ENCODE measurements around the gene SCMH1. TPM values are rescaled to one million over a fixed set of nuclear protein-coding genes. Genes with fewer than 3 reads are reported as not detected.

Gene SCMH1
- total RNA-seq, 1 experiment from 2014 or later: 42.7 TPM

- in situ Hi-C loops (cut with HindIII; ENCODE audit: low pct_unique_long_range_greater_than_20kb, low sequenced_read_pairs) (no loop called here), intact Hi-C loops (cut with micrococcal nuclease; ENCODE audit: unreplicated experiment) (no loop called here)
- Histone ChIP-seq H3K9me3 (ENCODE audit: control insufficient read depth, insufficient read depth, low read depth, low read length) (no peaks in the 10 kb centered on the region), H3K27ac (ENCODE audit: low read length) (no peak overlapping the region), H3K27me3 (ENCODE audit: control insufficient read depth, insufficient read depth, low read length) (no peaks in the 10 kb centered on the region), H3K4me1 (ENCODE audit: control insufficient read depth, insufficient read depth, low read length) (no peaks in the 10 kb centered on the region), H3K4me3 (ENCODE audit: low read depth in 2 of 2, low read length in 2 of 2) (no peak overlapping the region), H3K36me3 (ENCODE audit: control insufficient read depth, insufficient read depth, low read length) (peaks cover 60% of the 10 kb centered on the region)
- ChIA-PET POLR2A (no interaction called here), CTCF (no interaction called here)
- ATAC-seq: no peak
- no peak for DNase-seq (ENCODE audit: low read depth, low spot score)
- no peak for TF ChIP-seq TCF7L2 (IDR thresholded peaks at IDR 0.05; ENCODE audit: low read depth, low read length)
- TF ChIP-seq CTCF (IDR thresholded peaks at IDR 0.05): no peak
- TF ChIP-seq SIN3A (IDR thresholded peaks at IDR 0.05; ENCODE audit: borderline replicate concordance, insufficient read depth, low read depth, low read length): no peak
- no TSS peak for BruUV-seq (replicated peaks)
These were observed 245.0 kb downstream of the SCMH1 start for GRCh38 chr1:40997096-40997495.

GRCh38 chr1:40989066-40989465, 253.0 kb downstream of the SCMH1 start:
- H3K4me1 ChIP-seq (ENCODE audit: control insufficient read depth, insufficient read depth, low read length): peaks cover 9% of the 10 kb centered on the region; the same call in 1 of the 2 replicates

GRCh38 chr1:40988280-40988679, 253.8 kb downstream of the SCMH1 start:
- in situ Hi-C loops (cut with HindIII; ENCODE audit: low pct_unique_long_range_greater_than_20kb, low sequenced_read_pairs) (no loop called here), intact Hi-C loops (cut with micrococcal nuclease; ENCODE audit: unreplicated experiment) (no loop called here)
- DNase-seq (ENCODE audit: low read depth, low spot score) (no peak), ATAC-seq (no peak)
- no TSS peak for BruUV-seq (replicated peaks)
- peaks cover 81% of the 10 kb centered on the region for H3K36me3 ChIP-seq (ENCODE audit: control insufficient read depth, insufficient read depth, low read length)
- H3K27ac ChIP-seq (ENCODE audit: low read length): no peak overlapping the region
- POLR2A ChIA-PET: interaction anchor here (0.7 kb wide), 1 partner anchor 8 kb away, joined by 3 read pairs; the partner anchor contains the start of gene CTPS1
- peaks cover 16% of the 10 kb centered on the region for H3K4me1 ChIP-seq (ENCODE audit: control insufficient read depth, insufficient read depth, low read length)
- TF ChIP-seq, protein P1, sequence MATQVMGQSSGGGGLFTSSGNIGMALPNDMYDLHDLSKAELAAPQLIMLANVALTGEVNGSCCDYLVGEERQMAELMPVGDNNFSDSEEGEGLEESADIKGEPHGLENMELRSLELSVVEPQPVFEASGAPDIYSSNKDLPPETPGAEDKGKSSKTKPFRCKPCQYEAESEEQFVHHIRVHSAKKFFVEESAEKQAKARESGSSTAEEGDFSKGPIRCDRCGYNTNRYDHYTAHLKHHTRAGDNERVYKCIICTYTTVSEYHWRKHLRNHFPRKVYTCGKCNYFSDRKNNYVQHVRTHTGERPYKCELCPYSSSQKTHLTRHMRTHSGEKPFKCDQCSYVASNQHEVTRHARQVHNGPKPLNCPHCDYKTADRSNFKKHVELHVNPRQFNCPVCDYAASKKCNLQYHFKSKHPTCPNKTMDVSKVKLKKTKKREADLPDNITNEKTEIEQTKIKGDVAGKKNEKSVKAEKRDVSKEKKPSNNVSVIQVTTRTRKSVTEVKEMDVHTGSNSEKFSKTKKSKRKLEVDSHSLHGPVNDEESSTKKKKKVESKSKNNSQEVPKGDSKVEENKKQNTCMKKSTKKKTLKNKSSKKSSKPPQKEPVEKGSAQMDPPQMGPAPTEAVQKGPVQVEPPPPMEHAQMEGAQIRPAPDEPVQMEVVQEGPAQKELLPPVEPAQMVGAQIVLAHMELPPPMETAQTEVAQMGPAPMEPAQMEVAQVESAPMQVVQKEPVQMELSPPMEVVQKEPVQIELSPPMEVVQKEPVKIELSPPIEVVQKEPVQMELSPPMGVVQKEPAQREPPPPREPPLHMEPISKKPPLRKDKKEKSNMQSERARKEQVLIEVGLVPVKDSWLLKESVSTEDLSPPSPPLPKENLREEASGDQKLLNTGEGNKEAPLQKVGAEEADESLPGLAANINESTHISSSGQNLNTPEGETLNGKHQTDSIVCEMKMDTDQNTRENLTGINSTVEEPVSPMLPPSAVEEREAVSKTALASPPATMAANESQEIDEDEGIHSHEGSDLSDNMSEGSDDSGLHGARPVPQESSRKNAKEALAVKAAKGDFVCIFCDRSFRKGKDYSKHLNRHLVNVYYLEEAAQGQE (IDR thresholded peaks at IDR 0.05; ENCODE audit: insufficient read depth in 1 of 2, low read depth in 2 of 2, low read length in 1 of 2): no peak
- TF ChIP-seq CTCF (IDR thresholded peaks at IDR 0.05) (no peak), POLR2AphosphoS5 (IDR thresholded peaks at IDR 0.05; ENCODE audit: low read depth, low read length) (no peak), SIN3A (IDR thresholded peaks at IDR 0.05; ENCODE audit: borderline replicate concordance, insufficient read depth, low read depth, low read length) (no peak)
- no peak overlapping the region for H3K4me3 ChIP-seq (ENCODE audit: low read depth in 2 of 2, low read length in 2 of 2)
- no peaks in the 10 kb centered on the region for H3K9me3 ChIP-seq (ENCODE audit: control insufficient read depth, insufficient read depth, low read depth, low read length)
- CTCF ChIA-PET: no interaction called here
- no peaks in the 10 kb centered on the region for H3K27me3 ChIP-seq (ENCODE audit: control insufficient read depth, insufficient read depth, low read length)

More at GRCh38 chr1:40989066-40989465, 253.0 kb downstream of the SCMH1 start:
- intact Hi-C loops (cut with micrococcal nuclease; ENCODE audit: unreplicated experiment): no loop called here
- no peaks in the 10 kb centered on the region for H3K27me3 ChIP-seq (ENCODE audit: control insufficient read depth, insufficient read depth, low read length)
- POLR2A ChIA-PET: interaction anchor here (0.7 kb wide), 1 partner anchor 9 kb away, joined by 3 read pairs; the partner anchor contains the start of gene CTPS1
- BruUV-seq (replicated peaks): no TSS peak
- no peaks in the 10 kb centered on the region for H3K9me3 ChIP-seq (ENCODE audit: control insufficient read depth, insufficient read depth, low read depth, low read length)
- CTCF ChIA-PET: no interaction called here
- peaks cover 77% of the 10 kb centered on the region for H3K36me3 ChIP-seq (ENCODE audit: control insufficient read depth, insufficient read depth, low read length)
- in situ Hi-C loops (cut with HindIII; ENCODE audit: low pct_unique_long_range_greater_than_20kb, low sequenced_read_pairs): no loop called here
- H3K27ac ChIP-seq (ENCODE audit: low read length): no peak overlapping the region
- DNase-seq (ENCODE audit: low read depth, low spot score) (no peak), ATAC-seq (no peak)
- H3K4me3 ChIP-seq (ENCODE audit: low read depth in 2 of 2, low read length in 2 of 2): no peak overlapping the region
- TF ChIP-seq TCF7L2 (IDR thresholded peaks at IDR 0.05; ENCODE audit: low read depth, low read length) (no peak), CTCF (IDR thresholded peaks at IDR 0.05) (no peak)

Data from Panc1 (cell line).